Stimulated activated CD8-positive, alpha-beta memory T cell treated with anti-CD3 and anti-CD28 coated beads, Interleukin-4, amount 100 ng/mL, for 4 hours (primary cell): Measurements from ENCODE around the gene DRD4.

Source experiments
- DNase-seq, 2 donors: peaks; one replicate each; pipeline ENCODE4 v3.0.0-alpha.2; 2020; ENCODE audit warnings: low read depth in 2 of 2, low spot score in 1 of 2

The DRD4 gene

DNA sequence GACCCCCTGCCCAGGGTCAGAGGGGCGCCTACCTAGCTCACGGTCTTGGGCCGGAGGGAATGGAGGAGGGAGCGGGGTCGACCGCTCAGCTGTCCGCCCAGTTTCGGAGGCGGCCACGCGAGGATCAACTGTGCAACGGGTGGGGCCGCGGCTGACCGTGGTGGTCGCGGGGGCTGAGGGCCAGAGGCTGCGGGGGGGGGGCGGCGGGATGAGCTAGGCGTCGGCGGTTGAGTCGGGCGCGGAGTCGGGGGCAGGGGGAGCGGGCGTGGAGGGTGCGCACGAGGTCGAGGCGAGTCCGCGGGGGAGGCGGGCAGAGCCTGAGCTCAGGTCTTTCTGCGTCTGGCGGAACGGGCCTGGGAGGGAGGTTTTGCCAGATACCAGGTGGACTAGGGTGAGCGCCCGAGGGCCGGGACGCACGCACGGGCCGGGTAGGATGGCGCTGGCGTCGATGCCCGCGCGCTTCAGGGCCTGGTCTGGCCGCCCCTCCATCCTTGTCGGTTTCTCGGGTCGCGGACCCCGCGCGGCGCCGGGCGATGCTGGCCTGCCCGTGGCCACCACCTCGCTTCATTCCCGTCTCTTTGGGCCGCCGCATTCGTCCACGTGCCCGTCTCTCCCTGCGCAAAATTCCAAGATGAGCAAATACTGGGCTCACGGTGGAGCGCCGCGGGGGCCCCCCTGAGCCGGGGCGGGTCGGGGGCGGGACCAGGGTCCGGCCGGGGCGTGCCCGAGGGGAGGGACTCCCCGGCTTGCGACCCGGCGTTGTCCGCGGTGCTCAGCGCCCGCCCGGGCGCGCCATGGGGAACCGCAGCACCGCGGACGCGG is at the start of gene DRD4:
DRD4 (plus strand) TSS at position 759 of the 822 bp plus-strand sequence; CDS start at position 795, 36 bp downstream.
- DNase-seq, result no peak

DNA sequence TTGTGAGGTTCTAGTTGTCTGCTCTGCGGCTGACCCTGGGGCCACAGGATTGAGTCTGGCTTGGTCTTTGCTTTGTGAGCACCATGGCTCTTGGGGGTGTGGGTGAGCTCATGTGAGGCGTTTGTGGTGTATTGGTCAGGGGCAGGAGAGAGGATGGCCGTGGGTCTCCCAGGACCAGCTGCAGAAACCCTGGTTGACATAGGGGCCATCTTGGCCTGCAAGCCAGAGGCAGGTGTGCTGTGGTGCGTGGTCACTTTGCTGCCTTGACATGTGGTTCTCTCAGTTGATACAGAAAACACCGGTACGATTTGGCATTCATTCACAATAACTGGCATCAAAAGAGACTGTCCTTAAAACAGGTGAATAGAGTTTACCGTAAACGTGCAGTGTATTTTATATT is 49.5 kb upstream of the DRD4 start:
- DNase-seq, result no peak

DNA sequence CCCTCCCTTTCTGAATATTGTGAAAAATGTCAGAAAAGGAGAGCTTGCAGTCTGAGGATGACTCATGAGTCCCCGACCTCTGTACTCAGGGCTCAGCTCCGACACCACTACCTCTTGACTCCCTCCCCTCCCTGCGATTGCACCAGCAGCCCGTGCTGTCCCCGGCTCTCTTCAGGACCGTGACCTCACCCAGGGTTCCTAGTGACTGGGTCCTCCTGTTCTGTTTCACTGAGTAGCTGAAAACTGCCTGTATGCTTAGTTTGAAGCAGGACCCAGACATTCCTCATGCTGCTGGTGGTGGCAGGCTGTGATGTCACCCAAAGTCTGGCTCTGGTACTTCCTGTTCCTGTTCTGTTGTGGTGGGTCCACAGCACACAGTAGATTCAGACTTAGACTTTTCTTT is 49.1 kb upstream of the DRD4 start:
- DNase-seq, result peak; percentile 24 to 63

DNA sequence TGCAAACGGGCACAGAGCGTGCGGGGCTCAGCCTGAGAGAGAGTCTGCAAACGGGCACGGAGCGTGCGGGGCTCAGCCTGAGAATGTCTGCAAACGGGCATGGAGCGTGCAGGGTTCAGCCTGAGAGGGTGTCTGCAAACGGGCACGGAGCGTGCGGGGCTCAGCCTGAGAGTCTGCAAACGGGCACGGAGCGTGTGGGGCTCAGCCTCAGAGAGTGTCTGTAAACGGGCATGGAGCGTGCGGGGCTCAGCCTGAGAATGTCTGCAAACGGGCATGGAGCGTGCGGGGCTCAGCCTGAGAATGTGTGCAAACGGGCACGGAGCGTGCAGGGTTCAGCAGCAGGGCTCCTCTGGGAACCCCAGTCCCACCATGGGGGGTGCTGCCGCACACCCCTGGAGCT is 47.3 kb upstream of the DRD4 start:
- no peak for DNase-seq

DNA sequence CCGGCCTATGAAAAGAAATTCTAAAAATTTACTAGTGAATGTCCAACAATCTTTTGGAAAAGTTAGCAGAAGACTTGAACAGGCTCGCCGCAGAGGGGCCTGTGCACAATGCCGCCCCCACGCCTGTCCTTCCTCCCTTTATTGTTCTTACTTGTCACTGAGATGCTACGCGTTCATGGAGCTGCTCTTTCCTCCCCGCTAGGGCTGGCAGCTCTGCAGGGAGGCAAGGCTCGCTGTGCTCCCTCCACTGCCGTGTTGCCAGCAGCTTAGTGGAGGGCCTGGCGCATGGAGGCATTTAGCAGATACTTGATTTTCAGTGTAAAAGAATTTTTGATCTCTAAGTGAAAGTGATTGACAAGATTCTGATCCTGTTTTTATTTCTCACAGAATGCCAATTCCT is 46.1 kb upstream of the DRD4 start:
- no peak for DNase-seq

DNA sequence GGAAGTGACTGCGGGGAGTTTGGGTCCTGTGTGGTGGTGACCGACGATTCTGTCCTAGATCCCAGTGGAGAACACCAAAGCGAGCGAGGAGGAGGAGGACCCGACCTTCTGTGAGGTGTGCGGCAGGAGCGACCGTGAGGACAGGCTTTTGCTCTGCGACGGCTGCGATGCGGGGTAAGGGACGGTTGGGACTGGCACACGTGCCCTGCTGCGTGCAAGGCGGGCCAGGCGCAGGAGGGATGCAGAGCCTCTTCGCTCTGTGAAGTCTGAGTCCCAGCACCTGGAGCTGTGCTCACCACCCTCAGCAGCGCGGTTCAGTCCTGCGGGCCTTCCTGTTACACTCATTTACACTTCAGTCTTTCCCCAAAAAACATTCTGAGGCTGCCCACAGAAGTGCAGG is 44.6 kb upstream of the DRD4 start:
- DNase-seq, result no peak

DNA sequence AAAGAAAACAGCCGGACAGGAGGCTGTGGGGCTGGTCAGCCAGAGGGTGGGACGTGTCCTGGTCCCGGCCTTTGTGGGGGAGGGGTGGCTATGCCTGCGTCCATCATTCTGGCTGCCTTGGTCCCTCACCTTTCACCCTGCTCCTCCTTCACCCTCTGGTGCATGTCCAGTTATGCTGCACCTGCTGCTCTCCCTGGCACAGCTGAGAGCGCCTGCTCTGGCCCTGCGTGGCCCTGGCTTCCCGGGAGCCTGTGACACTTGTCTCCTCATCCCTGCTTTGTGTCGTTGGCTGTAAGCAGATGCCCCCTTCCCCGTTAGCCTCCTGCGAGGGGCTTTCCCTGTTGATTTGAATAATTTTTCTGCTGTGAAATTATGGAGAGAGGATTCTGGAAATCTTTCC is 44.2 kb upstream of the DRD4 start:
- DNase-seq, result no peak

DNA sequence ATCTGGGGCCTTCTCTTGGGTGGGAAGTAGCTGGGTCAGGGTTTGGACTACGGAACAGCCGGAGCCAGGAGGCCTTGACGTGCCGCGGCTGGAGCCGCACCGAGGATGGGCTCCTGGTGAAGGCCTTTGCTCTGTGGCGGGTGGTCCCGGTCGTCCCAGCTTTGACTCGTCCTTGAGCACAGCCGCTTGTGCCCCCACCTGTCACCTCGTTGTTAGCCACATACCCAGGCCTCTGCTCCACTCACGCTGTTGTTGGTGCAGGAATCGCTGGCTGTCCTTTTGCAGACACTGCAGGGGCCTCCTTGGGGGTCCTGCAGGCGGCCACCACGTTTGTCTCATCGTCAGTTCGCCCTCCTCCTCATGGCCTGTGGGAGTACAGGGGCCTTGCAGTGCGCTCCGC is 43.7 kb upstream of the DRD4 start:
- DNase-seq, result no peak

DNA sequence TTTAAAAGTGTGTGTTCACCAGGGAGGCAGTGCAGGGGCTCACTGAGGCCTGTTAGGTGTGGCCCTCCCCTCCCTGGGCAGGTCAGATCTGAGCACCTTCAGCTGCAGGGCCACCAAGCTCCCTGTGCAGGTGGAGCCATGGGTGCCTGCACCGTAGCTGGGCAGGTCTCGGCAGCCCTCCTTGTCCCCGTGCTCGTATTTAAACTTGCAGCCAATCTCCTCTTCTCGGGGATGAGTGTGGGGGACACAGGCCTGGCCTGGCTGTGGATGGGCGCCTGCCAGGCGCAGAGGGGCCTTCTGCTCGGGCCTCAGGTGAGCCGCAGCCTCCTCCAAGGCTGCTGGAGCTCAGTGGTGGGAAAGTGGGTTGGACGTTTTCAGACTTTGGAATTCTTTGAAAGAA is 41.7 kb upstream of the DRD4 start:
- DNase-seq, result no peak

DNA sequence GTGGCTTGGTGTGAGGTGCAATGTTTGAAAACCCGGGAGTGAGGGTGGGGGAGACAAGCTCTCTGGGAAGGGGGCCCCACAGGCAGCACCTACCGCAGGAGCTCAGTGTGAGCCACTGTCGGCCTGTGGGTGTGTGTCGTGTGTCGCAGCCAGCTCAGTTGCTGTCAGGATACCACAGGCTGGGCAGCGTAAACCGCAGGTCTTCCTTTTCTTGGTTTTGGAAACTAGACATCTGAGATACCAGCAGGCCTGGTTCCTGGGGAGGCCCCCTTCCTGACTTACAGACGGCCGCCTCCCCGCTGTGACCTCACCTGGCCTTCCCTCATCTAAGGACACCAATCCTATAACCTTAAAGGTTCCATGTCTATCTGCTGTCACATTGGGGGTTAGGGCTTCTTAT is 40.7 kb upstream of the DRD4 start:
- DNase-seq, result no peak

DNA sequence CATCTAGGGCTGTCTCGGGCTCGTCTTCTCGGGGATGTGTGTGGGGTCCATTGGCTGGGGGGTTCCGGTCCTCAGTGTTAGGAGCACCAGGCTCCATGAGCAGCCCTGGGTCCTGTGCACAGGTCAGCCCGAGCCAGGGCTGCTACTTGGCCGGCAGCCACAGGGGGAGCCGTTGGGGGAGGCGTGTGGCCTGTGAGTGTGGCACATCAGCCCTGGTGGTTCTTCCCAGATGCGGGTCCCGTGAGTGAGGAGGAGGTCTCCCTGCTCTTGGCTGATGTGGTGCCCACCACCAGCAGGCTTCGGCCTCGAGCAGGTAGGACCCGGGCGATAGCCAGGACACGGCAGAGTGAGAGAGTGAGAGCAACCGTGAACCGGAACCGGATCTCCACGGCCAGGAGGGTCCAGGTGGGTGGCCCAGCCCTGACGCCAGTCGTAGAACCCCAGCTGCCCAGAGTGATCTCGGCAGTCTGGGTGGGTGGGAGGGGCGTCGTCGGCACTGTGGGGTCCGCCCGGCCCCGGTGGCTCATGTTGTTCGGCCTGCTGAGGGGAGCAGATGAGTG is 39.8 kb upstream of the DRD4 start:
- no peak for DNase-seq

DNA sequence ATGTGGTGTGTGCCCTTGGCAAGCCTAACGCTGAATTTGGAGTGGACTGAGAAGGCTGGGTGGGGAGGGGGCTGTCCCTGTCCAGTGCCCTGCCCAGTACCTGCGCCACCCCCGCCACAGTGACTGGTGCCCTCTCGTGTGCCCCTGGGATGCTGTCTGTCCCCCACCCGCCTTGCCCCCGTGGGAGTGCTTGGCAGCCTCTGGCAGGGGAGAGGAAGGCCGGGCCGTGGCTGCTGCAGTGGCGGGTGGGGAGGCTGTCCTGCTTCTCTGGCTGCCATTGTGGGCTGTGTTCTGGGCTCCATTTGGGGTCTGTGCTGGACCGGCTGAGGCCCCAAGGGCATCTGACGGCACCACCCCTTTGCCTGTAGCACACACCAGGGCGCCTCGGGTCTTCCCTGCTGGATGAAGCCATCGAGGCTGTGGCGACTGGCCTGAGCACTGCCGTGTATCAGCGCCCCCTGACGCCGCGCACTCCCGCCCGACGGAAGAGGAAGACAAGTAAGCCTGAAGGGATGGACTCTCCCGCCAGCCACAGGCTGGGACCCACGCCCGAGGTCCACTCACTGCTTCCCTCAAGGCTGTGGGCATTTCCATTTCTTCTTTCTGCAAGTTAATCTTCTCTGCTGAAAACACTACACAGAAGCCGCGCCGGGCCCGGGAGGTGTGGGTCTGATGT is 38.9 kb upstream of the DRD4 start:
- DNase-seq, result no peak

DNA sequence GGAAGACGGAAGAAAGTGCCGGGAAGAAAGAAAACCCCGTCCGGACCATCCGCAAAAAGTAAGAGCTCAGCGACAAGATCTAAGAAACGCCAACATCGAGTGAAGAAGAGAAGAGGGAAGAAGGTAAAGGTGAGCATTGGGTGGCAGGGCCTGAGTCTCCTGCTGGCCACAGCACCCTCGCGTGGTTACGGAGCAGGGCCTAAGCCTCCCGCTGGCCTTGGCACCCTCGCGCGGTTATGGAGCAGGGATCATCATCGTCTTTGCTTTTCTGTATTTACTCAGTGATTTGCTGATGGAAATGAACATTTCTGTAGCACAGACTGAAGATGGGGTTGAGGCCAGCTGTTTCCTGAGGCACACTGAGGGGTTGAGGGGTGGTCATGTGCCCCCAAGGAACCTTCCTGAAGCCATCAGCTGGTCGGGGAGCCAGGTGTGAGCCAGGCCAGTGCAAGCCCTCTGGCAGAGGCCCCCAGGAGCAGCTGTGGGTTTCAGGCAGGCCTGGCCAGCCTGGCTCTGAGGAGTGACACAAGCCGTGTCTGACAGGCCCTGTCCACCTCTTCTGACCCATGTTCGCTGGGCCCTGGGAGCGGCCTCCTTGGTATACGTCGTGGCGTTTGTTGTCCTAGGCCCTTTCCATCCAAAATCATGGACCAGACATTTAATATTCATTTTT is 35.4 kb upstream of the DRD4 start:
- no peak for DNase-seq

DNA sequence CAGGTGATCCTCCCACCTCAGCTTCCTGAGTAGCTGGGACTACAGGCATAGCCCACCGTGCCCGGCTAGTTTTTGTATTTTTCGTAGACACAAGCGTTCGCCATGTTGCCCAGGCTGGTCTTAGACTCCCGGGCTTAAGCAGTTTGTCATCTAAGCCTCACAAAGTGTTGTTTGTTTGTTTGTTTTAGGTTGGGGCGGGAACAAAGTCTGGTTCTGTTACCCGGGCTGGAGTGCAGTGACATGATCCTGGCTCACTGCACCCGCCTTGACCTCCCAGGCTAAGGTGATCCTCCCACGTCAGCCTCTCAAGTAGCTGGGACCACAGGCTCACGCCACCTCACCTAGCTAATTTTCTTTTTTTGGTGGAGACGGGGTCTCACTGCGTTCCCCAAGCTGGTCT is 33.9 kb upstream of the DRD4 start:
- no peak for DNase-seq

DNA sequence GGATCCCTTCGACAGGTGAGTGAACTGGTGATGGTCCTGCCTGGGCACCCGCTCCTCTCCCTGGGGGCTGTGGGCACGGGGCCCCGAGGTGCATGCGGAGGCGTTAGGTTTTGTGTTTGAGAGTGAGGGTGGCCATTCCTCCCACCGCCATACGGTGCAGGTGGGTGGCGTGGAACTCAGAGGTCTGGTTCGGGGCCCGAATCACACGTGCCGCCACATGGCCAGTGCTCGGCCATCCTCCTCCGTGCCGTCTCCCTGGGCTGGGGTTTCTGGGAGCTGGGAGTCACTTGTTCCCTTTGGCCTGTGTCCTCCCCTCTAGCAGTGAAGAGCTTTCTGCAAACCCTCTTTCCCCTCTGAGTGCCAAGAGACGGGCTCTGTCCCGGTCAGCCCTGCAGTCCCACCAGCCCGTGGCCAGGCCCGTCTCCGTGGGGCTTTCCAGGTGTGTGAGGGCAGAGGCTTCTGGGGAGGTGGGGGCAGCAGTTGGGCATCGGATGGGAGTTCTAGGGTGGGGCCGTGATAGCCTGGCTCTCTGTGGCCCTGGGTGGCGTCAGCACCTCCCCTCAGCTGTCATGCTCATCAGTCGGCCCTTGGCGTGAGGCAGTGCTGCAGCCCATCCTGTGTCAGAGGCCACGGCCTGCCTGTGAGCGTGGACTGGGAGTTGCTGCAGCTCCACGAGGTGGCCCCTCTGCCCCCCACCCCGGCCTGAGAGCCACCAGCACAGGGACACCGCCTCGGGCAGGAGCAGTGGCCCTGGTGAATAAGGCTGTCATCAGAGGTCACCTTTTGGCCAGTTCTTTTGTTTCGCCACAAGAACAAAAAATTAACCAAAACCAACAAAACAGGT is 31.6 kb upstream of the DRD4 start:
- no peak for DNase-seq

DNA sequence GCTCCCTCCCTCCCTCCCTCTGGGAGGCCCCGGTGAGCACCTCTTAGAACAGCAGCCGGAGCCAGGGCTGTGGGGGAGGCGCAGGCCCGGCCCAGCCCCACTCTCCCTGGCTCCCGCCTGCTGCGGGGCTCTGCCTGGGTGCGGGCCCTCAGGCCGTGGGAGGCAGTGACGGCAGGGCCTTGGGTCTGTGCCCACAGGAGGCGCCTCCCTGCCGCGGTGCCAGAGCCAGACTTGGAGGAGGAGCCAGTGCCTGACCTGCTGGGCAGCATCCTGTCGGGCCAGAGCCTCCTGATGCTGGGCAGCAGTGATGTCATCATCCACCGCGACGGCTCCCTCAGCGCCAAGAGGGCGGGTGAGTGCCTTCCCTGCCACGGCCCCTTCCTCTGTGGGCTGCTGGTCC is 30.8 kb upstream of the DRD4 start:
- no peak for DNase-seq

DNA sequence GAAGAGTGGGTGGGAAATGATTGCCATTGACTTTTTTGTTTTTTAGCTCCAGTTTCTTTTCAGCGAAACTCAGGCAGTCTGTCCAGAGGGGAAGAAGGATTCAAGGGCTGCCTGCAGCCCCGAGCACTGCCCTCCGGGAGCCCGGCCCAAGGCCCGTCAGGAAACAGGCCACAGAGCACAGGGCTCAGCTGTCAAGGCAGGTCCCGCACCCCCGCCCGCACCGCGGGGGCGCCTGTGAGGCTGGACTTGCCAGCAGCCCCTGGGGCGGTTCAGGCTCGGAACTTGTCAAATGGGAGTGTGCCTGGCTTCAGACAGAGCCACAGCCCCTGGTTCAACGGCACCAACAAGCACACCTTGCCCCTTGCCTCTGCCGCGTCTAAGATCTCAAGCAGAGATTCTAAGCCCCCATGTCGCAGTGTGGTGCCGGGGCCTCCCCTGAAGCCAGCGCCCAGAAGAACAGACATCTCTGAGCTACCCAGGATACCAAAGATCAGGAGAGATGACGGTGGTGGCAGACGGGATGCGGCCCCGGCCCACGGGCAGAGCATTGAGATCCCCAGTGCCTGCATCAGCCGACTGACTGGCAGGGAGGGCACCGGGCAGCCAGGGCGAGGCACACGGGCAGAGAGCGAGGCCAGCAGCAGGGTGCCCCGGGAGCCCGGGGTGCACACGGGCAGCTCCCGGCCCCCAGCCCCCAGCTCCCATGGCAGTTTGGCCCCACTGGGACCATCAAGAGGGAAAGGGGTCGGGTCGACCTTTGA is 29.9 kb upstream of the DRD4 start:
- no peak for DNase-seq

DNA sequence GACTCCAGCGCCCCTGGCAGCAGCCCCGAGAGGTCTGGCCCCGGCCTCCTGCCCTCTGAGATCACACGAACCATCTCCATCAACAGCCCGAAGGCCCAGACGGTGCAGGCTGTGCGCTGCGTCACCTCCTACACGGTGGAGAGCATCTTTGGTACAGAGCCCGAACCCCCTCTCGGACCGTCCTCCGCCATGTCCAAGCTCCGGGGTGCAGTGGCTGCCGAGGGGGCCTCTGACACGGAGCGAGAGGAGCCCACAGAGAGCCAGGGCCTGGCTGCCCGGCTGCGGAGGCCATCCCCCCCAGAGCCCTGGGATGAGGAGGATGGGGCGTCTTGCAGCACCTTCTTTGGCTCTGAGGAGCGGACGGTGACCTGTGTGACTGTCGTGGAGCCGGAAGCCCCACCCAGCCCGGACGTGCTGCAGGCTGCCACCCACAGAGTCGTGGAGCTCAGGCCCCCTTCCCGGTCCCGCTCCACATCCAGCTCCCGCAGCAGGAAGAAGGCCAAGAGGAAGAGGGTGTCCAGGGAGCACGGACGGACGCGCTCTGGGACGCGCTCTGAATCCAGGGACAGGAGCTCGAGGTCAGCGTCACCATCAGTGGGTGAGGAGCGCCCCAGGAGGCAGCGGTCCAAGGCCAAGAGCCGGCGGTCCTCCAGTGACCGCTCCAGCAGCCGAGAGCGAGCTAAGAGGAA is 29.0 kb upstream of the DRD4 start:
- DNase-seq, result no peak

DNA sequence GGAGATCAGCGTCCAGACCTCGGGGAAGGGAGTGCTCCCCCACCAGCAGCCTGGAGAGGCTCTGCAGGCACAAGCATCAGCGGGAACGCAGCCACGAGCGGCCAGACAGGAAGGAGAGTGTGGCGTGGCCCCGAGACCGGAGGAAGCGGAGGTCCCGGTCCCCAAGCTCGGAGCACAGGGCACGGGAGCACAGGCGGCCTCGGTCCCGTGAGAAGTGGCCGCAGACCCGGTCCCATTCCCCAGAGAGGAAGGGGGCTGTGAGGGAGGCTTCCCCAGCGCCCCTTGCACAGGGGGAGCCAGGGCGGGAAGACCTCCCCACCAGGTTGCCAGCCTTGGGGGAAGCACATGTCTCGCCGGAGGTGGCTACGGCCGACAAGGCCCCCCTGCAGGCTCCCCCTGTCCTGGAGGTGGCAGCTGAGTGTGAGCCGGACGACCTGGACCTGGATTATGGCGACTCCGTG is 28.2 kb upstream of the DRD4 start:
- DNase-seq, result no peak
